Posterior vena cava (tissue), 2 donors: ENCODE data around the gene MSRB2. TPM values are rescaled to one million over a fixed set of nuclear protein-coding genes. Genes with fewer than 3 reads are reported as not detected.

ENCODE experiments used
- DNase-seq: peaks from one replicate; pipeline ENCODE4 v3.0.0-alpha.2; 2020; ENCODE audit warnings: low spot score
- intact Hi-C, 2 donors: fragments of 100-400 bp; cut with DNase I; formaldehyde crosslinking; loops; one replicate each; pipeline versions ENCODE4 v1.14.1 to v1.14.2; 2022 to 2023
- total RNA-seq, 2 donors: library from RNA; stranded (reverse); fragmentation: NEBNext Ultra II Directional; extraction: Animal tissue kit (Norgen Biotek cat#: 25700); gene quantifications; one replicate each; pipeline ENCODE4 v1.2.1, GENCODE V29; 2021
- donor health status: DM: yes; HTN: yes; CAD: no.
- donor health status: DM: yes; HTN: yes; CAD: no.

Gene MSRB2
- total RNA-seq, 2 donors from 2014 or later = 25.0 to 30.0 TPM

DNA sequence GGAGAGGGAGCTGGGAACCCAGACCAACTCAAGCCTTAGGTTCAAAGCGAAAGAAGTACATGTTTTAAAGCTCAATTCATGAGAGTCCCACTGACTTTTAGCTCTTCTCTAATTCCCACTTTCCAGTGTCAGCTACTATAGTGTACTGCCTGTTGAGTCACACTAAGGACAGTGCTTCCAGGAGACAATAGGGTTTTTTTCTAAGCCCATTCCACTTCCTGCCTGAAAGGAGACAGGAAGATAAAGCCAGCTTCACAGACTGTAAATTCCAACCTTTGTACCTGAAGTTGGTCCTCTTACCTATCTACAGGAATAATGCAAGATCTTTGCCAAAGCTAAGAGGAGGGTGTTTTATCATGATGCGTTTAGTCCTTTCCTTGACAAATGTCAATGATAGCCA is 4.4 kb downstream of the MSRB2 start:
- no peak for DNase-seq
- intact Hi-C loops = no loop called here

DNA sequence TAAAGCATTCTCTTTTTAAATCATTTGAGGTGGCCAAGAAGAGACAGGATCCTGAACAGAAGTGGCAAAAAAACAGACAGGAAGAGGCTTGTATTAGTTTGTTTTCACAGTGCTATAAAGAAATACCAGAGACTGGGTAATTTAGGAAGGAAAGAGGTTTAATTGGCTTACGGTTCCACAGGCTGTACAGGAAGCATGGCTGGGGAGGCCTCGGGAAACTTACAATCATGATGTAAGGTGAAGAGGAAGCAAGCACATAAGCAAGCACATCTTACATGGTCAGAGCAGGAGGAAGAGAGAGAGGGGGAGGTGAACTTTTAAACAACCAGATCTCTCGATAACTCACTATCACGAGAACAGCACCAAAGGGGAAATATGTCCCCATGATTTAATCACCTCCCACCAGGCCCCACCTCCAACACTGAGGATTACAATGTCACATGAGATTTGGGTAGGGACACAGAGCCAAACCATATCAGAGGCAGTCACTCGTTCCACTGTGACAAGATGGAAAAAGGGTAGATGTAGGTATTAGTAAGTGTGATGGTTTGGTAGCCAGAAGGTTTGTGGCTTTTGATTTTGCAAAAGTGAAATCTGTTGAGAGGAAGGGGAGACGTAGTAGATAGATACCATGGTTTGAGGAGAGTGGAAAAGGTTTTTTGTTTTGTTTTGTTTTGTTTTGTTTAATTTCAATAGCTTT is 5.1 kb downstream of the MSRB2 start:
- no peak for DNase-seq
- intact Hi-C loops = no loop called here

DNA sequence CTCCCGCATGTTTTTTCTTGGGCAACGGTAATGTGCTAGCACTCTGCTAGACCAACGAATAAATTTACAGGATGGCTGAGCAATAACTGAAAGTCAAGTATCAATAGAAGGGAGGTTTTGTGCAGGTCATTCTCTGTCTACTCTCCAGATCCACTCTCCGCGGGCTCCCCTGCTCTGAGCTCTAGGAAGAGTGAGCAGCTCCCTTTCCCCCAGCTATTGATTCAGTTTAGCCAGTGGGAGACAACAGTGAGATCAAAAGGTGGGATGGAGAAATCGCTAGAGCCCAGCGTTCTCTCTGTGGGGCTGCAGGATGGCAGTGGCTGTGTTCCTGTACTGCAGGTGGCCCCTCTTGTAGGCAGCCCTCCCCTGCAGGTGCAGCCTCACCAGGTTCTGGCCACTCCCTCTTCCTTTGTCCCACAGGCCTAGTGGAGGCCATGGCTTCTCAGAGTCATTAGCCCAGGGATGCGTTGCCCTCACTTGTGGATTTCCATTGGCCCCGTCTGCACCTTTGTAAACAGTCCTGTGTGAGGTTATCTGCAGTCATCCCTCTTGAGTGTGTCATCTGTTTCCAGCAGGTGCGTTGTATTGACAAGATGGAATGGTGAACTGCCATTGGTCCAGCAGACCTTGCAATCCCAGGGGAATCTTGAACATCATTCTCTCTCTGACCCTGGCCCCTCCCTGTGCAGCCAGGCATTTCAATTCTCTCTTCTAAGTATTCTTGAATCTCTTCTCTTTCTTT is 11.1 kb downstream of the MSRB2 start:
- intact Hi-C loops = no loop called here
- no peak for DNase-seq

GRCh38 chr10:23110722-23111516 is 15.5 kb downstream of the MSRB2 start:
- intact Hi-C loops = no loop called here
- no peak for DNase-seq

DNA sequence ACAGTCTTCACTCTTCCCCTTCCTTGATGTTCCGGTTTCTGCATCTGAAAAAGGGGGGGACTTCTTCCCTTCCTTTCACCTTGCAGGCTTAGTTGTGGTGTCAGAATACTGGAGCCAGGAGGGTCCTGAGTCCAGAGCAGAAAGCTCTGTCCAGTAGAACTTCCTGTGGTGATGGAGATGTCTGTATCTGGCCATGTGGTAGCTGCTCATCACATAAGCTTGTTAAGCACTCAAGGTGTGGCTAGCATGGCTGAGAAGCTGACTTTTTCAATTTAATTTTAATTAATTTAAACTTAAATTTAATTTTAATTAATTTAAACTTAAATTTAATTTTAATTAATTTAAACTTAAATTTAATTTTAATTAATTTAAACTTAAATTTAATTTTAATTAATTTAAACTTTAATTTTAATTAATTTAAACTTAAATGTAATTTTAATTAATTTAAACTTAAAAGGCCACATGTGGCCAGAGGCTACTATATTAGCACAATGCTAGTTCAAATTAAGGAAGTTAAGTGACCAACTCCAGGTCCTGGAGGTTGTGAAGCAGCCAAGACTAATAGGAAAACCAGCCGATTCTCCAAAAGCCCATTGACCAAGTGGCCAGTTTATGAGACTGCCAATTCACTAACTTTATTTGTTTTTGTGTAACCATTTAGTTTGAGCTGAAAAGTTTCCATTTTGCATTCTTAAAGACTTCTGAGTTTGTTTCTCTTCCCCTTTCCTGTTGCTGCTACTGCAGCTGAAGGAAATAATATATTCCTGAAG is 16.3 kb downstream of the MSRB2 start:
- intact Hi-C loops = no loop called here
- no peak for DNase-seq

DNA sequence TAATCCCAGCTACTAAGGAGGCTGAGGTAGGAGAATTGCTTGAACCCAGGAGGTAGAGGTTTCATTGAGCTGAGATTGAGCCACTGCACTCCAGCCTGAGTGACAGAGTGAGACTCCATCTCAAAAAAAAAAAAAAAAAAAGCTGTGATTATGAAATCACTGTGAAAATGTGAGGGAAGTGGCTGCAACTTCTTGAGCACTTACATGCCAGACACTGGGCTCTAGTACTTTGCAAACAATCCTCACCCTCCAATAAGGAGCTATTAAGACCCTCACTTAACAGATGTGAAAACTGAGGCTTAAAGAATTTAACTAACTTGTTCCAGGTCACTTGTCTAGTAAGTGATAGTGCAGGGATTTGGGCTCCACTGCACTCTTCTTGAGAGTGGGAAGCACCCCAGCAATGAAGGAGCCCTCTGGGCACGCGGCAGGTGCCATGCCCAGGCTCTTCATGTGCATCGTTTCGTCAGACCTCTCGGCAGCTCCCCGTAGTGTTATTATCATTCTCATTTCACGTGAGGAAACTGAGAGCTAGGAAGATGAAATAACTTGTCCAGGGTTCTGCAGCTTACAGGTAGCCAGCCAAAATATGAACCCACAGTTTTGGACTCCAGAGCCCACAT is 19.0 kb downstream of the MSRB2 start:
- intact Hi-C loops = no loop called here
- DNase-seq = no peak

DNA sequence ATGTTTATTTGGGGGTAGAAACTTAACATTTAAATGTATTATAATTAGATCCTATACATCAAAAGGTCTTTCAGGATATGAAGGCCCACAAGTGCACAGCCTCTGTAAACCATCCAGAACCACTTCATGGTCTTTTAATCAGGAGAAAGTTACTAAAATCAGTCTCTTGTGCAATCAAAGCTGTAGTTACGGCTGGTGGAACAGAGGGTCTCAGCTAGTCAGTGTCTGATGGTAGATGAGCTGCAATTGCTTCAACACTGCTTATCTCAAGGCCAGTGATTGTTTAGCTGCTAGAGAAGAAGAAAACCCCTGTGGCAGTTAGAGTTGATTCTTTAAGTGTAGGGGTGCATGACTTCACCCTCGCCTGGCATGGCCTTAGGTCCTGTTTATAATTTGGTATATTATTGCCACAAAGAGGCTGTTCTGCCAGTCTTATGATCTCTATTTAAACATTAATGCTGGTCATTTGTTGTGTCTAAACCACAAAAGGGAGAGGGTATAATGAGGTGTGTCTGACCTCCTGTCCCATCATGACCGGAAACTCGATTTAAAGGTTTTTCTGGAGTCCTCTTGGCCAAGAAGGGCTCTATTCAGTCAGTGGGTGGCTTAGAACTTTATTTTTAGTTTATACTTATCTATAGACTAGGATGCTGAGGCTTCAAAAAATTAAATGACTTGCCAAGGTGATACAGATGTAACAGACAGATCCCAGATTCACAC is 21.3 kb downstream of the MSRB2 start:
- DNase-seq = no peak
- intact Hi-C loops = no loop called here

GRCh38 chr10:23120001-23120934 is 24.9 kb downstream of the MSRB2 start:
- no peak for DNase-seq
- intact Hi-C loops = no loop called here

GRCh38 chr10:23121135-23121534 is 25.8 kb downstream of the MSRB2 start:
- DNase-seq = no peak
- intact Hi-C loops = no loop called here

DNA sequence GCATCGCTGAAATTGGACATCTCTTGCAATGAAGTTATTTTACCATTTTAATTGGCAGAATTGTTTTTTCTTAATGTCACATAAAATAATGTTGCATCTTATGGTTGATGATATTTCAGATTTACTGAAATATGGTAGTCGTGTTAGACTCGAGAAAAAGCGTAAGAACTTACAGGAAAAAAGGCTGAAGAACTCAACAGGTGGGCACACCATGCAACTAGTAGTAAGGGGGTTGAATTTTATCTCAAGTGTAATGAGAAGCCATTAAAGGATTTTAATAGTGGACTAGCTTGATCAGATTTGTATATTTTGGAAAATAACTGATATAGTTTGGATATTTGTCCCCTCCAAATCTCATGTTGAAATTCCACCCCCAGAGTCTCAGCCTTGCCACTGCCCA is 41.1 kb downstream of the MSRB2 start:
- no peak for DNase-seq
- intact Hi-C loops = no loop called here

- intact Hi-C loops = no loop called here
- no peak for DNase-seq
Measured at GRCh38 chr10:23139677-23140076, 44.3 kb downstream of the MSRB2 start.

DNA sequence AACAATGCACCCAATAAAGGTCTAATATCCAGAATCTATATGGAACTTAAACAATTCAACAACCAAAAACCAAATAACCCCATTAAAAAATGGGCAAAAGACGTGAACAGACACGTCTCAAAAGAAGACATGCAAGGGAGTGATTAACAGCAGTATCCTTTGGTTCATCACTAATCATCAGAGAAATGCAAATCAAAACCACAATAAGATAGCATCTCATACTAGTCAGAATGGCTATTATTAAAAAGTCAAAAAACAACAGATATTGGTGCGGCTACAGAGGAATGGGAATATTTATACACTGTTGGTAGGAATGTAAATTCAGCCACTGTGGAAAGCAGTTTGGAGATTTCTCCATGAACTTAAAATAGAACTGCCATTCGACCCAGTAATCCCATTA is 46.6 kb downstream of the MSRB2 start:
- no peak for DNase-seq
- intact Hi-C loops = no loop called here

DNA sequence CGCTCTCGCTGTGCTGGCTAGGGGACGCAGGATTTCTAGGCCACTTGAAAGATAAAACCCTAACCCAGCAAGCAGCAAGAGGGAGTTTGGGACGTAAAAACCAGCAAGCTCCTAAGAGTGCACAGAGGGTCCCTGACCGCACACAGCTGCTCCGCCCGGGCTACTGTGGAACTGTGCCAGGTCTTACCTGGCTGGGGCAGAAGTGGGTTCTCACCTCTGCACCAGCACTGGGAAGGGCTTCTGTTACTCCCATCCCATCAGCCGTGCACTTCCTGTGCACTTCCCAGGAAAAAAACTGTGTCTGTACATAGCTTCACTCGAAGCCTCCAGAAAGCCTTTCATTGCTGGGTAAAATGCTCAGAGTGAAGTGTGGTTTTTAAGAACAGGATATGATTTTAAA is 50.9 kb downstream of the MSRB2 start:
- no peak for DNase-seq
- intact Hi-C loops = no loop called here

GRCh38 chr10:23147035-23147434 is 51.7 kb downstream of the MSRB2 start:
- intact Hi-C loops = no loop called here
- DNase-seq = no peak

GRCh38 chr10:23148214-23148613 is 52.8 kb downstream of the MSRB2 start:
- intact Hi-C loops = no loop called here
- DNase-seq = no peak

GRCh38 chr10:23150091-23150490 is 54.7 kb downstream of the MSRB2 start:
- intact Hi-C loops = no loop called here
- DNase-seq = no peak

DNA sequence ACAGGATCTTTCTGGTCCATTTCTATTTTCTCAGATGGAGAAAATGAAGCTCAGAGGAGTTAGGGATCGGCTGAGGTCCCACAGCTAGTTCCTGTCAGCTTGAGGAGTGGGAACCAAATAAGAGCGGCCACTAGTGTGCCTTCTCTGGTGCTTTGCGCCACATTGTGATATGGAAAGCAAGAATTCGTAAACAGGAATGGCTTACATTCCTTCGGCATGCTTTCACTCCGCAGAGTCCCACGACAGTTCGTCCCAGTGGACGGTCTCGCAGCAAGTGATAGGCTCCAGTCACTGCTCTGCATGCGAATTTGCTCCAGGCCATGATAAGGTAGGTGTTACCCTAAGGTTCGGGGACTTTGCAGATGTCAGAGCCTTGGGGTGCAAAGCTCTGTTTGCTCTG is 55.2 kb downstream of the MSRB2 start:
- intact Hi-C loops = no loop called here
- DNase-seq = no peak

GRCh38 chr10:23151071-23151470 is 55.7 kb downstream of the MSRB2 start:
- intact Hi-C loops = no loop called here
- DNase-seq = no peak
